HEK293T (cell line): ENCODE measurements around the gene MC1R.

Experiments used
- BHLHE40 ChIP-seq: fragments of 450-650 bp; IDR thresholded peaks from 2 replicates; pipeline ENCODE4 v1.6.1; 2016; ENCODE audit warnings: mild to moderate bottlenecking, moderate library complexity, borderline replicate concordance
- CTBP1 ChIP-seq: fragments of 450-650 bp; IDR thresholded peaks from 2 replicates; pipeline ENCODE4 v1.6.1; 2016; ENCODE audit warnings: borderline replicate concordance
- ELF4 ChIP-seq: fragments of 450-650 bp; IDR thresholded peaks from 2 replicates; pipeline ENCODE4 v1.6.1; 2017; ENCODE audit warnings: antibody characterized with exemption
- FOXA1 ChIP-seq: fragments of 450-650 bp; IDR thresholded peaks from 2 replicates; pipeline ENCODE4 v1.6.1; 2016; ENCODE audit warnings: mild to moderate bottlenecking
- FOXM1 ChIP-seq: fragments of 450-650 bp; IDR thresholded peaks from 2 replicates; pipeline ENCODE4 v1.6.1; 2017; ENCODE audit warnings: mild to moderate bottlenecking, borderline replicate concordance
- L3MBTL2 ChIP-seq: fragments of 450-650 bp; conservative IDR thresholded peaks from 2 replicates; pipeline ENCODE4 v1.6.1; 2016; ENCODE audit warnings: mild to moderate bottlenecking
- NFRKB ChIP-seq: fragments of 450-650 bp; IDR thresholded peaks from 2 replicates; pipeline ENCODE4 v1.6.1; 2016; ENCODE audit warnings: mild to moderate bottlenecking, moderate library complexity
- SUZ12 ChIP-seq: fragments of 450-650 bp; IDR thresholded peaks from 2 replicates; pipeline ENCODE4 v1.6.1; 2016; ENCODE audit warnings: mild to moderate bottlenecking

DNA sequence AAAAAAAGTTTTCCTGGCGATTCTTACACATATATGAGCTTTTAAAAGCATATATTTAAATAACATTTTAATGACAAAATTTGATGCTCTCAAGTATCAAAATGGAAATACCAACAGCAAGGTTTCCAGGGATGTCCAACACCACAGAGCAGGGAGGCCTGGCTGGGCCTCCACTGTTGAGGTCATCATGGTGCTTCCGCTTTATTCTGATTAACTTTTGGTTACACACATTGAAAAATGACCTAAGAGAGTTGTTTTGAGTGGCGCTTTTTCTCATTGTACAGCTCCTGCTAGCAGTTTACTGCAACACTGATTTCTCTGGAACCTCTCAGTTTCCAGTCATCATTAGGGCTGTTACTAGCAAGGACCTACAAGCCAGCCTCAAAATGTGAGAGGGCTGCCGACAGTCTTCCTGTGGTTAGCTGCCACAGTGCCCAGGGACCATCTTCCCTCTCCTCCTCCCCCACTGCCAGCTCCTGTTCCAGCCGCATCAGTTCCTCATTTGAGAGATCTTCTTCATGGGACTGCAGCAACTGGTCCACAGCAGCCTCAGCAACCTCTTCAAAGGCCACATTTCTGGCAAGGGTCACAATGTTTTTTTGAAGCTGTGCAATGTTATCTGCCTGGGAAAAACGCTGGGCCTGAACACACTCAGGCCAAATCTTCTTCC lies 51.2 kb downstream of the MC1R start:
- TF ChIP-seq SUZ12 (no peak), FOXA1 (no peak), FOXM1 (no peak), L3MBTL2 (no peak), CTBP1 (no peak), BHLHE40 (no peak), NFRKB (no peak), ELF4 (no peak)
